ENCODE data around the gene BRD4.

The BRD4 gene

GRCh38 chr19:15265214-15265849 is 67.0 kb downstream of the BRD4 start:
- no peak for DNase-seq (ENCODE audit: low spot score)

GRCh38 chr19:15264933-15265206 is 67.5 kb downstream of the BRD4 start:
- DNase-seq (ENCODE audit: low spot score) = no peak

GRCh38 chr19:15264061-15264932 is 68.0 kb downstream of the BRD4 start:
- peak; percentile 76 for DNase-seq (ENCODE audit: low spot score)

- DNase-seq (ENCODE audit: low spot score) = no peak
Measured at GRCh38 chr19:15263361-15263985, 68.9 kb downstream of the BRD4 start.

GRCh38 chr19:15262011-15262410 is 70.3 kb downstream of the BRD4 start:
- DNase-seq (ENCODE audit: low spot score) = no peak

GRCh38 chr19:15260939-15261338 is 71.4 kb downstream of the BRD4 start:
- DNase-seq (ENCODE audit: low spot score) = no peak

GRCh38 chr19:15259907-15260306 is 72.4 kb downstream of the BRD4 start:
- no peak for DNase-seq (ENCODE audit: low spot score)

GRCh38 chr19:15257782-15258181 is 74.6 kb downstream of the BRD4 start:
- DNase-seq (ENCODE audit: low spot score) = no peak

- no peak for DNase-seq (ENCODE audit: low spot score)
Measured at GRCh38 chr19:15256708-15257331, 75.5 kb downstream of the BRD4 start.

GRCh38 chr19:15255359-15255990 is 76.9 kb downstream of the BRD4 start:
- DNase-seq (ENCODE audit: low spot score) = no peak

GRCh38 chr19:15254547-15254946 is 77.8 kb downstream of the BRD4 start:
- DNase-seq (ENCODE audit: low spot score) = no peak

GRCh38 chr19:15253513-15253912 is 78.8 kb downstream of the BRD4 start:
- no peak for DNase-seq (ENCODE audit: low spot score)

- peak; percentile 31 for DNase-seq (ENCODE audit: low spot score)
Measured at GRCh38 chr19:15253061-15253460, 79.3 kb downstream of the BRD4 start.

- no peak for DNase-seq (ENCODE audit: low spot score)
Measured at GRCh38 chr19:15252398-15253018, 79.8 kb downstream of the BRD4 start.

GRCh38 chr19:15251749-15252397 is 80.5 kb downstream of the BRD4 start:
- DNase-seq (ENCODE audit: low spot score) = peak; percentile 59

GRCh38 chr19:15251010-15251748 is 81.2 kb downstream of the BRD4 start:
- DNase-seq (ENCODE audit: low spot score) = no peak

GRCh38 chr19:15250640-15250993 is 81.7 kb downstream of the BRD4 start:
- DNase-seq (ENCODE audit: low spot score) = no peak

- DNase-seq (ENCODE audit: low spot score) = no peak
Measured at GRCh38 chr19:15249972-15250639, 82.2 kb downstream of the BRD4 start.

- DNase-seq (ENCODE audit: low spot score) = no peak
Measured at GRCh38 chr19:15249528-15249874, 82.8 kb downstream of the BRD4 start.
